ENCODE data around the gene NOX5.

Gene NOX5

DNA sequence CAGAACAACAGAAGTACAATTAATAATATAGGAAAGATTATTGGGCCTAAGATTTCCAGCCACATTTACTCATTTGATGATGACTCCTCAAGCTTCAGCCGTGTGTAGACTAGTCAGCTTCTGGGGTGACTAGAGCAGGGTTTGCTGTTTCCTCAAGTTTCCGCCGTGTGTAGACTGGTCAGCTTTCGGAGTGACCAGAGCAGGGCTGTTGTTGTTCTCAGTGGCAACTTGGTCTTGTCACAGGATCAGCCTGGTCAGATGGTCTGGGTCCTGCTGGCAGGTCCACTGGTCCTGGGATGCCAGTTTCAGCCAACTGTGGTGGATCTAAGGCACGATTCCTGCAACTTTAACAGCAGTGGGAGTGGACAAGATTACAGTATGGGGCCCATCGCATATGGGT, 21.8 kb upstream of the NOX5 start:
- DNase-seq: no peak

DNA sequence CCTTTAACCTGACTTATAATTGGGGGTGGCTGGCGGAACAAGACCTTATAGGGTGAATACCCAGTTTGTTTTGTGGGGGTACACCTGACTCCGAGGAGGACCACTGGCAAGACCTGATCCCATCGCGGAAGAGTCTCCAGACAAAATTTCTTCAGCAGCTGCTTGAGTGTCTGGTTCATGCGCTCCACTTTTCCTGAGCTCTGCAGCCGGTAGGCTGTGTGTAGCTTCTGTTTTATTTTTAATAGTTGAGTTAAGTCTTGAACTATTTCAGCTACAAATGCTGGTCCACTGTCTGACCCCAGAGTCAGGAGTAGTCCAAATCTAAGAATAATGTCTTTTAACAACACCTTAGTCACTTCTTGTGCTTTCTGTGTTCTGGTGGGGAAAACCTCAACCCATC, 21.2 kb upstream of the NOX5 start:
- no peak for DNase-seq

DNA sequence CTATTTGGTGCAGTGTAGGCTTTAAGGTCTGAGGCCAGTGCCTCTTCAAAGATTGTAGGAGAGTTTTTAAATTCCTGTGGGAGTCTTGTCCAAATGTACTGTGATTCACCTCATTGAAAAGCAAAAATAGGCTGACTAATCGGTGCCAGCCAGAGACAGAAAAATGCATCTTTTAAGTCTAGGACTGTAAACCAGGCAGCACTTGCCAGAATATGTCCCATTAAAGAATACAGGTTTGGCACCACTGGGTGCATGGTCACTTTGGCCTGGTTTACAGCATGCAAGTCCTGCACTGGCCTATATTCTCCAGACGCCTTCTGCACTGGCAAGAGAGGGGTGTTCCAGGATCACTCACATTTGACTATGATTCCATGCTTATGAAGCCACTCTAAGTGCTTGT, 20.3 kb upstream of the NOX5 start:
- no peak for DNase-seq

DNA sequence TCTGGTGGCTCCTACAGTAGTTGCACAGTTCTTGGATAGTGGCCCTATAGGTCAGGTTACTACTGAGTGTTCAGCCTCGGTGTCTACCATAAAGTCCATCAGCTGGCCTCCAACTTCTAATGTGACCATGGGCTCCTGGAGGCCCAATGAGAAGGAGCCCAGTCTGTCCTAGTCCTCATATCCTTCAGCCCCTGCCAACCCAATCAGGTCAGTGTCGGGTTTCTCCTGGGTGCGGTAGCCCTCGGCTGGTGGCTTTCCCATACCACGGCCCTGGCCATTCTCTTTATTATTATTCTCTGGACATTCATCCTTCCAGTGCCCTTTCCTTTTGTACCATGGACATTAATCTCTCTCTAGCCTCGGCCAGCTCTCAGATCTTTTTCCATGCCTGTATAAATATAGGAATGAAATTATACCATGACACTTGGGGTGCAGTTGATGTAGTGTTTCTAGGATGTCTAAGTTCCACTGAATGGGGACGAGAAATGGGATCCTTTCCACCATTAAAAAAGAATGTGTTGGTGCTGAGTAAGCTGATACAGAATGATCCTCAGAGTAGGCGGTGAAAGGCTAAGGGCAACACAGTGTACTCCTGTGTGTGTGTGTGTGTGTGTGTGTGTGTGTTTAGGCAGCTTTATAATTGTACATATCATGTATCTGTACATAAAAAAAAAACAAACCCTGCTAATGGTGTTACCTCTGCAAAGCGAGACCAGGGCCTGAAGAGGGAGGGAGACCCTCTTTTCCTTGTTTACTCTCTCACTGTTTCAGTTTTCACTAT, 19.3 kb upstream of the NOX5 start:
- DNase-seq: no peak

DNA sequence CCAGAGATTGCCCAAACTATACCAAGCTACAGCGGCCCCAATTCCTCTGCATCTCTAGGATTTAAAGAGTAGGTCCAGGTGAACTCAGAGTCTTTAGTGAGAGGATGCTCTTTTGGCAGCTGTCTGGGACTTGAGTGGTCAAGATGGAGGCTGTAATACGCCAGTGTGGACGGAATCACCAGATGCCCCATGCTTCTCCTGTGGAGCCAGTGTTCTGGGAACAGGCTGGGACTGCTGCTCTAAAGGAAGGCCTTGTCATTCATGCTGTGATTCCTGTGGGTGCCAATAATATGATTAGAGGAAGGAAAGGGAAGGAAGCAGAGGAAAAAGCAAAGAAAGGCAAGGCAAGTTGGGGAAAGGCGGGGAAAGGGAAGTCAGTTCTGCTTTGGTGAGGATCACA, 17.4 kb upstream of the NOX5 start:
- no peak for DNase-seq

DNA sequence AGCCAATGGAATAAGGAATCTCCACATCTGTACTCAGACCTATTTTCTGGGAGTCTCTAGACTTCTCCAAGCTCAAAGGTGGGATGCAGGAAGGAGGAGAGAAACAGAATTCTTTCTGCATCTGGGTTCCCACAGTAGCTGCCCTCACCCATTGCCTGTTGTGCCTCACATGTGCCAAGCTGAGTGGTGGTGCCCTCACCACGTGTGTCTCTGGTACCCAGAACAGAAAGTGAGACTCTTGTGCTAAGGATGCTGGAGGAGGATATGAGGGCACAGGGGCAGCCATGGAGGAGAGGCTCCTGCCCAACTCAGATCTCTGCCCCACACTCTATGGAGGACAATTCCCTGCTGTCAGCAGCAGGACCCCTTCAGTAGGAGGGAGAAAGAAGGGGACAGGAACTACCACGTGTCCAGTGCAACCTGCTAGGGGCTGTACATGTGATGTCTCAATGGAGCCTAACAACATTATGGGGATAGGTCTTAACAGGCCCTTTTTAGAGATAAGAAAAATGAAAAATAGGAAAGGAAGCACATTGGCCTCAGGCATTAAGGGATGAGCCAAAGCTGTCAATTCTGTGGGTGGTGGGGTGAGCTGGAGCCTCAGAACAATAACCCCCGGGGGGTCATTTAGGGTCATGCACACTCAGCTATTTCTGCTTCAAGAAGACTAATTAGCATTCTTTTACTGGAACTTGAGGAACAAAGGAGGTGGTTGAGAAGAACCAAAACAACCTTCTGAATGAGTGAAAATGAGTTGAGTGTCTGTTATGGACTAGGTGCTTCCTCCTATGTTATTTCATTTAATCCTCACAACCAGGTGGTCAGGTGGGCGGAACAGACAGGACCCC, 16.3 kb upstream of the NOX5 start:
- DNase-seq: no peak

DNA sequence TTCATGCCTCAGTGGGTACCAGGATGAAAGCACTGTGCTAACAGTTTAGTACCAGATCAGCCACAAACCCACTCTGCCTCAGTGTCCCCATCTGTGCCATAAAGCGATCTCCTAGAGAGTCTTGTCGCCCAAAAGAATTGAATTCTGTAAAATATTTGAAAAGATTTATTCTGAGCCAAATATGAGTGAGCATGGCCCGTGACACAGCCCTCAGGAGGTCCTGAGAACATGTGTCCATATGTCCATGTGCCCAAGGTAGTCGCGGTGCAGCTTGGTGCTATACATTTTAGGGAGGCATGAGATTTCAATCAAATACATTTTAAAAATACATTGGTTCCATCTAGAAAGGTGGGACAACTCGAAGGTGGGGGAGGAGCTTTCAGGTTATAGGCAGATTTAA, 15.4 kb upstream of the NOX5 start:
- no peak for DNase-seq

DNA sequence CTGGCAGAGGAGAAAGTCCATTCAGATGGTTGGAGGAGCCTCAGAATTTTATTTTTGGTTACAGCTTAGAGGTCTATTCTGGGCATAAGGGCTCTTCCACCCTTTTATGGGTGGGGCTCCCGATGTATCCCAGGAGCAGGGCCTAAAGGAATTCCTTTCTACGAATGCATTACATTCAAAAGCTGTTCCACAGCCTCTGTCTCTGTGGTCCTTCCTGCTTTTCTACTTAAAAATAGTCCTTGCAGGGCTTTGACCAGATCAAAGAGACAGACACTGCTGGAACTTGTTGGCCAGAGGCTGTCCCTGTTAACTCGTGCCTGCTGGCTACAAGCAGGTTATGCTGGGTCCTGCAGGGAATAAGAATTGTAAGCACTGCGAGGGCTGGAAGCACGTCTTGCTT, 14.4 kb upstream of the NOX5 start:
- DNase-seq: no peak

DNA sequence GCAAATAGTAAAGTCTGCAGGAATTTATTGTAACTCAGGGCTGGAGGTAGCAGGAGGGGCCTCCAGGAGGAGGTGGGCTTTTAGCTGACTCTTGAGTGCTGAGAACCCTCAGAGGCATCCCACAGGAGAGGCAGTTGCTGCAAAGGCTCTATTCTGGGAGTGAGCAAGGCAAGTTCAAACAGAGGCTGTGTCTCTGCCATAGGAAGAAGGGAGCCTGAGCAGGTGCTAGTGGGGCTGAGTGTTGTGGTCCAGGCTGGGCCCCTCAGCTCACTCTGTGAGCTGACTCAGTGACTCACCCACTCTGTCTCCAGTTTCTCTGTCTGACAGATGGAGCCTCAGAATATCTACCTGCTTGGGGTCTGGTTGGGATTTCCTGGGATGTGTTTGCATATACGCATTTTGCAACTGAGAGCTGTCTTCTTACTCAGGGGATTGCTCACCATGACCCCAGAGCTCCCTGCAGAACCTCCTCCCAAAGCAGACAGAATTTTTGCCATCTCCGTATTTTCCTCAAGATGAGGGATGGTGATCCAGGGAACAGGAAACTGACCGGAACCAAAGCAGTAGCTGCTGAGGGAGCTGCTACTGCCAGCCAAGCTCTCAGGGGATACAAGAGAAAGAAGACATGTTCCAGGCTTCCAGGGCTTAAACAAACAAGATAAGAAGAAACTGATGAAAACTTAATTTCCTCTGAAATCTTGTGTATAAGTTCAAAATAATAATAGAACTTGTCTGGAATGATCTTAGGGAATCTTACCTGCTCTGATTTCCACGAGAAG, 13.6 kb upstream of the NOX5 start:
- DNase-seq: no peak

DNA sequence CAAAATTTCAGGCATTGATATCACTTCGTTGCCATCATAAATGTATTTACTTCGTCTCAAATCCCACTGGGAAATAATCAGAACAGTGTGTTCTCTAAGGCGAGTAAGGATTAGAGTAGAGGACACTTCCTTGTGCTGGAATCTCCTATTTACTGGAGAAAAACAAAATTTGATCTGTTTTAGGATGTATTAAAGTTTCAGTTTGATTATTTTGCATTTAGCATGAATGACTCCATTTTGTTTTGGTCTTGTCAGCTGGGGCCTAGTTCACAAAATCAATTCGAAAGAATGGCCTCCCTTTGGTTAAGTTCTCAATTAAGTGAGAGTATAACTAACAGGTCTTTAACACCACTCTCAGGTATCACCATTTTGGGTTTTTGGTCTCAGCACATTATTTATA, 11.7 kb upstream of the NOX5 start:
- DNase-seq: no peak

DNA sequence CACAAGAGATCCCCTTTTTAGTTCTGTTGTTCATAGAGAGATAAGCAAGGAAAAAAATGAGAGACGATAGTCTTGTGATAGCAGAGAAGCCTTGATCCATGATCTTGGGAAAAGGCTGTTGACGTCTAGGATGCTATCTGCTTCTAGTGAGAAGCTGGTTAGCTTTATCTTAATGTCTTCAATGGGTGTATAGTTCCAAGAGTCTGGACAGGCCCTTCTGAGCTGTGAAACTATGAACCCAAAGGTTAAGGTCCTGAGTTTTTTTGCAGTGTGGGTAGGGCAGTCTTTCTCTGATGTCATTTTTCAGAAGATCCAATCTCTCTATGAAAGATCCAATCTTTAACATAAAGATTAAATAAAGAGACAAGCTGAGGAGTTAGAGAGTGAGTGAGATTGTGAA, 10.5 kb upstream of the NOX5 start:
- no peak for DNase-seq

DNA sequence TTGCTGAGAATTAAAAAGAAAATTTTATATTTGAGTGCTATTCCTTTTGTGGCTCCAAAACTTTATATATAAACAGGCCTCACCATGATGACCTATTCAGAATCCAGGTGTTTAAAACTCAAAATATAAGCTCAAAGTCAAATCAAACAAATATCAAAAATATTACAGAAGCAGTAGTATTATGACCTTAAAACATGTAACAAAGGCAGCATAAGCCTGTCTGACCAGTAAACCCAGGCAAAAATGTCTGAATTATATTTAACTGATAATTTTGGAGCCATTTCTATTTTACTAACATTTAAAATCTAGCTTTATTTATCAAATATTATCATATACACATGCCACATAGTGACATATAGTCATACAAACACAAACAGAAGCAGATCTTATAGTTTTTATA, 6.4 kb upstream of the NOX5 start:
- DNase-seq: no peak

DNA sequence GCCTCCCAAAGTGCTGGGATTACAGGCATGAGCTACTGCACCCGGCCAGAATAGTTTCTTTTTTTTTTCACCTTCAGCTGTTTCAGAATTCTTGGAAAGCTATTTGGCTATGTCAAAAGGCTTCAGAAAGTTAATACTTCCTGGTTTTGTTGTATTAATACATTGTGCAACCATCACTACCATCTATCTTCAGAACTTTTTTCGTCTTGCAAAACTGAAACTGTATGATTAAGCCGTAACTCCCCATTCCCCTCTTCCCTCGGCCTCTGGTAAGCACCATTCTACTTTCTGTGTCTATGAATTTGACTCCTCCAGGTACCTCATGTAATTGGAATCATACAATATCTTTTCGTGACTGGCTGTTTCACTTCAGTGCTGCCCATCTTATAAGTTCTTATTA, 5.2 kb upstream of the NOX5 start:
- DNase-seq: peak; percentile 0 to 2

DNA sequence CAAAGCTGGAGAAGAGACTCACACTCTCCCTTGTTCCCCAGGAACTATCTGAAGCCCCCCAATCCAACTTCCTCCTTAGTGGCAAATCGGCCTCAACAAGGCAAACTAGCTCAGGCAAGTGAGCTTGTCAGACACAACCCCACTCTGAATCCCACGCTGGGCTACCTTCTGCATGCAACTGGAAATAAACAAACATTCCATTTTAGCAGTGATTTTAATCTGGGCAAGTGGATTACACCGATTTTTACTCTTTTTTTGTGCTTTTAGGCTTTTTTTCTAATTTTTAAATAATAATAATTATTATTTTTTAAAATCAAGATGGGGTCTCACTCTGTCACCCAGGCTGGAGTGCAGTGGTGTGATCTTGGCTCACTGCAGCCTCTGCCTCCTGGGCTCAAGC, 2.9 kb upstream of the NOX5 start:
- DNase-seq: no peak

DNA sequence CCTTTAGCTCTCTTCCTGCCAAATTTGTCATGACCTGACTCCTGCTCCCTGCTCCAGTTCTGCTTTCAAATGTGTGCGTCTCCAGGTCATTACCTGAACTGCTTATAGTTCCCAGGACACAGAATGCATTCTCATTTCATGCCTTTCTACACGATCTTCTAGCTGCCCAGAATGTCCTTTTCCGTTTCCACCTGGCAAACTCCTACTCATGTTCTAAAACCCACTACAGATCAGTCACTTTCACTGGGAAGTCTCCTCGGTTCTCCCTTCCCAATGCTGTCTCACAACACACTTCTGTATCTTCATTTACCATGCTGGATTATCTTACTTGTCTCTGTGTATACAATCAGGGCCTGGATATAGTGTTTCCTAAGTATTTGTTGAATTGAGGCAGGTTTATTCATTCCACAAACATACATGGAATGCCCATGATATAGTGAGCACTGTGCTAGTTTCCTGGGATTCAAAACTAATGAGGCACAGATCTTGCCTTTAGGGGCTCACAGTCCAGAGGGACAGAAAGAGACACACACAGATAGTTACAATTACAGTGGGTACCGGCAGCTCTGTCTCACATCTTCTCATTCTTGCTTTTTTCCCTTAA, 1.6 kb upstream of the NOX5 start:
- DNase-seq: no peak

DNA sequence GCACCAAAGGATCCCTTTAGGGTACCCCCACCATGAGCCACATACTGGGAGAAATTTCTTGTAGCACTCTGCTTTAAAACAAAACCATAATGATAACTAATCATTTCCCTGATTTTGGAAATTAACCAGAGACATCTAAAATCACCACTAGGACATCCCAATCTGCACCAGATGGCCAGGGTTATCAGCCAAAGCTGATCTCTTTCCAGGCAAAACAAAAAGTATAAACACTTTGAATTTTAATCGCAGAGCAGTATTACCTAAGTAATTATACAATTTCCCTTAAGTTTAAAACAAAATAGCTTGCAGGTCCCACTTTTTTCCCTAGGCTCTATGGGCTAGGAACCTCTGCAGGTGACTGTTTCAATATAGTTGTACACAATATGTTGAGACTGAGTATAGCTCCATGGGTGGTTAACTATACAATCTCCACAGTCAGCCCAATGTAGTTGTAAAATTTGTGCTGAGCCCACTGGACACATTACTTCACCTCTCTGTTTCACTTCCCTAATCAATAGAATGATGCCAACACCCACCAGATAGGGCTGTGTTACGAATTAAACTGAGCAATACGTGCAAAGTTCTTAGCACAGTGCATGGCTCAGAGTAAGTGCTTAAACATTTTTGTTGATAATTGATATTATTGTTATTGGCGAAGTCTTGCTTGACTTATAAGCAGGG, 629 bp upstream of the NOX5 start:
- no peak for DNase-seq

DNA sequence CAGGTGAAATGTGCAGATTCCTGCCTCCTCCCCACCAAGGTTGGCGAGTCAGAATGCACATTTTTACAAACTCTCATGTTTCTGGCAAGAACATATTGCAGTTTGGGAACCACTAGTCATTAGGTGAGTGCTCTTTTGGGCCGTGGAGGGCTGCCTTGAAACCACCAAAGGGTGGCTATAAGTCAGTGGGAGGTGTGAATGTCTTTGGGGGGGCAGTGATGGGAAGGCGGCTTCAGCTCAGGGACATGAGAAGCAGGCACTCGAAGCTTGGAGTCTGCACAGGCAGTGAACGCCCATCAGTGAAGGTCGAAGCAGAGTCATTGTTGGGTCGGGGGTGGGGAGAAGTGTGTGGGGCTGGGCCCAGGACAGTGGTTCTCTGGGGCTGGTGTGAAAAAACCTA, 1.1 kb downstream of the NOX5 start:
- DNase-seq: no peak

DNA sequence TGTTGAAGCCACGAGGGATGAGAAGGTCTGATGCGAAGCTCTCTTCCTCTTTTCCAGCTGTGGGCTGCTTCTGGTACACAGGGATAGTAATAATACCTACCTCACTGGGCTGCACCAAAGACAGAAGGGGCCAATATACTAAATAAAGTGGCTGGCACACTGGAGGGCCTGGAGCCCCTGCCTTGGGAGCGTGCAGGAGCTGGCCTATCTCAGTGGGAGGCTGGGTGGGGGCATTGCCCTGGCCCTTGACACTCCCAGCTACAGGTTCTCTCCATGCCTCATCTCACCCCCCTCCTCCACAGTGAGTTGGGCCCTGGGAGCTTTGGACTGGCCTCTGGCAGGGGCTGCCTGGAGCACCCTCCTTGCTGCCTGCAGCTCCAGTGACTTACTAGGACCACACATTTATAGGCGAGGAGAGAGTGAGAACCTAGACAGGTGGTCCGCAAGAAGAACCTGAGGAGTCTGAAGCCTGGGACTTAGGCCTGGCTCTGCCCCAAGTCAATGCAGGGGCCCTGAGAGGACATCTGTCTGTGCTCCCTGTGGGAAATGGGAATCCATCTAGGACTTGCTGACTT, 1.6 kb downstream of the NOX5 start:
- DNase-seq: no peak

DNA sequence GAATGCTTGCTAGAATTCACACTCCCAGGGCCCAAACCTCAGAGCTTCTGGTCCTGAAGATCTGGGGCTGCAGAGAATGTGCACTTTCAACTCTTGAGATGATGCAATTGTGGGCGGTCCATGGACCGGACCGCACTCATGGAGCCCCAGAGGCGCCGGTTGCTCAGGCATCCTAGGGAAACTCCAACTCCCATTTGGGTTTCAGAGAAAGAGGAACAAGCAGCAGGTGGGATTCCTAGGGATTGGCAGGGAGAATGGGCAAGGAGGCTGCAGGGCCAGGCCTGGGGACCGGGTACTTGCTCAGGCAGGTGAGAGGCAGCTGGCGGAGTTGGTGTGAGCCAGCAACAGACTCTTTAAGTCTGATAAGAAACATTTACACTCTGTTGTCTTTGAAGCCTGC, 3.5 kb downstream of the NOX5 start:
- no peak for DNase-seq

DNA sequence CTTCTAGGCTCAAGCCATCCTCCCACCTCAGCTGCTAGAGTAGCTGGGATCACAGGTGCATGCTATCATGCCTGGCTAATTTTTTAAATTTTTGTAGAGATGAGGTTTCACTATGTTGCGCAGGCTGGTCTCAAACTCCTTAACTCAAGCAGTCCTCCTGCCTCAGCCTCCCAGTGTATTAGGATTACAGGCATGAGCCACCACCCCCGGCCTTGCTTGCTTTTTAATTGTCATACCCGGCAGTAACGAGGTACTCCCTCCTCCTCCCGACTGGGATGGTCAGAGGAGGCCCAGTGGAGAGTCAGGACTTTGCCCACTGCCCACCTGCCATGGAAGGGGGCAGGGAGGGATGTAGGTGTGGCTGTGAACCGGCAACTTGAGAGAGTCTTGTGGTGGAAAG, 4.5 kb downstream of the NOX5 start:
- DNase-seq: no peak

DNA sequence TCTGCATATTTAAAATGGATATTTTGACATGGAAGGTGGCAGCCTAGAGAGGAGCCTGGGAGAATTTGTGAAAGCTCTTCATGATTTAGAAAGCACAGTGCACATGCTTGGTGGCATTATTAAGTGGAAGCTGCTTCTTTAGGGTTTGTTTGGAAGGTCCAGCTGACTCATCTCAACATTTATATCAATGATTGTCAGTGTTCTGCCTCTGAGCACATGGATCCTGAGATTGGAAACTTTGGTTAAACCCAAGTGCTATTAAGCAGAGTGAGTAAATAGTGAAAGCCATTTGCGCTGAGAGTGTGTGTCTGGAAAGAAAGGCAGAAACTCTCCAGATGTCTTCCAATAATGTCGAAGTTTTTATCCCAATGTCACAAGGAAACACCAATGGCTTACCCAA, 7.4 kb downstream of the NOX5 start:
- DNase-seq: no peak

DNA sequence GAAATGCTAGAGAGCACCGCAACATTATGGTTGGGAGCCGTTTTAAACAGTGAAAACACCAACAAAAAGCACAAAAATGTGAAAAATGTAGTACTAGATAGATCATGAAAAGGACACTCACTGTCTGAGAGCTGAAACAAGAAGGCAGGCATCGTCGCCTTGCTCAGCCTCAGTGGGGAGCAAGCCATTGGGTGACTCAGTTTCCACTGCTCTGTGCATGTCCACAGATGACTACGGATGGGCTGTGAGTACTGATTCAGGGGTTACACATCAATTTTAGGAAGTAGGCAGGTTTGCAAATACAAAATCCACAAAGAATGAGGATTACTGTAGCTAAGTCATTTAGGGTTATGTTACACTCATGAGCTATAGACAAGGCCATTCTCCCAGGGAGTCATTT, 10.8 kb downstream of the NOX5 start:
- DNase-seq: no peak

Data from AML-193 (cell line).